WTC11 (cell line): ENCODE results near the gene MTX1.
"Not testable (repeated sequence)": the region's sequence is repeated elsewhere in the genome, so short reads cannot be mapped to it uniquely, and the experiment has no call there.

ENCODE experiments used
- FOXJ3 ChIP-seq: sonication (generic); formaldehyde crosslinking; IDR thresholded peaks from 2 replicates; pipeline ENCODE4 v1.9.0; 2021; ENCODE audit warnings: missing genetic modification reagents, mild to moderate bottlenecking, borderline replicate concordance
- FOXP1 ChIP-seq: sonication (generic); formaldehyde crosslinking; IDR thresholded peaks from 2 replicates; pipeline ENCODE4 v1.8.0; 2022; ENCODE audit warnings: missing genetic modification reagents, mild to moderate bottlenecking, moderate library complexity, borderline replicate concordance
- KAT7 ChIP-seq: sonication (generic); formaldehyde crosslinking; IDR thresholded peaks from 2 replicates; pipeline ENCODE4 v1.8.1; 2023; ENCODE audit warnings: missing genetic modification reagents, mild to moderate bottlenecking, borderline replicate concordance
- NR1H2 ChIP-seq: sonication (generic); formaldehyde crosslinking; IDR thresholded peaks from 2 replicates; pipeline ENCODE4 v1.9.0; 2021; ENCODE audit warnings: mild to moderate bottlenecking, moderate library complexity, missing genetic modification reagents
- NR3C1 ChIP-seq: sonication (generic); formaldehyde crosslinking; conservative IDR thresholded peaks from 2 replicates; pipeline ENCODE4 v1.8.1; 2023; ENCODE audit warnings: low read depth, mild to moderate bottlenecking, missing genetic modification reagents
- PREB ChIP-seq: sonication (generic); formaldehyde crosslinking; IDR thresholded peaks from 2 replicates; pipeline ENCODE4 v1.8.1; 2022; ENCODE audit warnings: mild to moderate bottlenecking, missing genetic modification reagents, moderate library complexity, borderline replicate concordance
- TF ChIP-seq, protein P1 (sequence below): fragments of 200-600 bp; IDR thresholded peaks from 2 replicates; pipeline ENCODE4 v1.8.0; 2022; ENCODE audit warnings: antibody characterized with exemption
- TF ChIP-seq, protein P2 (sequence below): sonication (generic); formaldehyde crosslinking; IDR thresholded peaks from 2 replicates; pipeline ENCODE4 v1.8.0; 2022; ENCODE audit warnings: mild to moderate bottlenecking, missing genetic modification reagents
- TF ChIP-seq, protein P3 (sequence below): fragments of 250-450 bp; sonication (Bioruptor Pico); IDR thresholded peaks from 2 replicates; pipeline ENCODE4 v1.9.0; 2021; ENCODE audit warnings: moderate library complexity, mild to moderate bottlenecking, inconsistent platforms, borderline replicate concordance

DNA sequence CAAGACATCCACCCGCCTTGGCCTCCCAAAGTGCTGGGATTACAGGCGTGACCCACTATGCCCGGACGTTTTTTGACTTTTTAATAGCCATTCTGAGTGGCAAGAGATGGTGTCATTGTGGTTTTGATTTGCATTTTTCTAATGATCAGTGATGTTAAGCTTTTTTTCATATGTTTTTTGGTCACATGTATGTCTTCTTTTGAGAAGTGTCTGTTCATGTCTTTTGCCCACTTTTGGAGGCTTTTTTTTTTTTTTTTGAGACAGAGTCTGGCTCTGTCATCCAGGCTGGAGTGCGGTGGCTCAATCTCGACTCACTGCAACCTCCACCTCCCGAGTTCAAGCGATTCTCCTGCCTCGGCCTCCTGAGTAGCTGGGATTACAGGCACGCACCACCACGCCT is 43.9 kb upstream of the MTX1 start:
- TF ChIP-seq, protein P1, sequence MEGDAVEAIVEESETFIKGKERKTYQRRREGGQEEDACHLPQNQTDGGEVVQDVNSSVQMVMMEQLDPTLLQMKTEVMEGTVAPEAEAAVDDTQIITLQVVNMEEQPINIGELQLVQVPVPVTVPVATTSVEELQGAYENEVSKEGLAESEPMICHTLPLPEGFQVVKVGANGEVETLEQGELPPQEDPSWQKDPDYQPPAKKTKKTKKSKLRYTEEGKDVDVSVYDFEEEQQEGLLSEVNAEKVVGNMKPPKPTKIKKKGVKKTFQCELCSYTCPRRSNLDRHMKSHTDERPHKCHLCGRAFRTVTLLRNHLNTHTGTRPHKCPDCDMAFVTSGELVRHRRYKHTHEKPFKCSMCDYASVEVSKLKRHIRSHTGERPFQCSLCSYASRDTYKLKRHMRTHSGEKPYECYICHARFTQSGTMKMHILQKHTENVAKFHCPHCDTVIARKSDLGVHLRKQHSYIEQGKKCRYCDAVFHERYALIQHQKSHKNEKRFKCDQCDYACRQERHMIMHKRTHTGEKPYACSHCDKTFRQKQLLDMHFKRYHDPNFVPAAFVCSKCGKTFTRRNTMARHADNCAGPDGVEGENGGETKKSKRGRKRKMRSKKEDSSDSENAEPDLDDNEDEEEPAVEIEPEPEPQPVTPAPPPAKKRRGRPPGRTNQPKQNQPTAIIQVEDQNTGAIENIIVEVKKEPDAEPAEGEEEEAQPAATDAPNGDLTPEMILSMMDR: not testable (repeated sequence)
- TF ChIP-seq FOXP1 (CRISPR knock-in tag); NR3C1 (CRISPR knock-in tag); FOXJ3; NR1H2 (CRISPR knock-in tag); PREB (CRISPR knock-in tag); KAT7 (CRISPR knock-in tag): not testable (repeated sequence)
- TF ChIP-seq, protein P2, sequence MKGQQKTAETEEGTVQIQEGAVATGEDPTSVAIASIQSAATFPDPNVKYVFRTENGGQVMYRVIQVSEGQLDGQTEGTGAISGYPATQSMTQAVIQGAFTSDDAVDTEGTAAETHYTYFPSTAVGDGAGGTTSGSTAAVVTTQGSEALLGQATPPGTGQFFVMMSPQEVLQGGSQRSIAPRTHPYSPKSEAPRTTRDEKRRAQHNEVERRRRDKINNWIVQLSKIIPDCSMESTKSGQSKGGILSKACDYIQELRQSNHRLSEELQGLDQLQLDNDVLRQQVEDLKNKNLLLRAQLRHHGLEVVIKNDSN (CRISPR knock-in tag): not testable (repeated sequence)
- TF ChIP-seq, protein P3, sequence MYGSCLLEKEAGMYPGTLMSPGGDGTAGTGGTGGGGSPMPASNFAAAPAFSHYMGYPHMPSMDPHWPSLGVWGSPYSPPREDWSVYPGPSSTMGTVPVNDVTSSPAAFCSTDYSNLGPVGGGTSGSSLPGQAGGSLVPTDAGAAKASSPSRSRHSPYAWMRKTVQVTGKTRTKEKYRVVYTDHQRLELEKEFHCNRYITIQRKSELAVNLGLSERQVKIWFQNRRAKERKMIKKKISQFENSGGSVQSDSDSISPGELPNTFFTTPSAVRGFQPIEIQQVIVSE (CRISPR knock-in tag): not testable (repeated sequence)
